Fibroblast of lung (primary cell): Measurements from ENCODE around the gene UBR3. TPM values are rescaled to one million over a fixed set of nuclear protein-coding genes. Genes with fewer than 3 reads are reported as not detected.
A peak's percentile ranks its signal among the peaks of the same experiment; 100 is the strongest.
"Not testable (repeated sequence)": the region's sequence is repeated elsewhere in the genome, so short reads cannot be mapped to it uniquely, and the experiment has no call there.

Experiments used
- DNase-seq, 2 donors: peaks; one replicate each; pipeline versions ENCODE4 v3.0.0 to v3.0.0-alpha.2; 2010; ENCODE audit warnings: low read depth in 2 of 2
- H2AFZ ChIP-seq: 2 replicates; pipeline ENCODE4 v1.5.1; 2012; ENCODE audit warnings: low read length, control low read depth, inconsistent platforms
- H3K27ac ChIP-seq: 2 replicates; pipeline ENCODE4 v1.5.1; 2011; ENCODE audit warnings: low read length, control low read depth; ENCODE audit not compliant: insufficient read depth
- H3K27me3 ChIP-seq: 2 replicates; pipeline ENCODE4 v1.5.1; 2011; ENCODE audit warnings: mild to moderate bottlenecking, low read length; ENCODE audit not compliant: control insufficient read depth, insufficient read depth
- H3K36me3 ChIP-seq: 2 replicates; pipeline ENCODE4 v1.5.1; 2011; ENCODE audit warnings: low read length; ENCODE audit not compliant: control insufficient read depth, insufficient read depth
- H3K4me1 ChIP-seq: 2 replicates; pipeline ENCODE4 v1.5.1; 2011; ENCODE audit warnings: low read length; ENCODE audit not compliant: control insufficient read depth, insufficient read depth; ENCODE audit errors: extremely low read depth
- H3K4me2 ChIP-seq: 2 replicates; pipeline ENCODE4 v1.5.1; 2011; ENCODE audit warnings: low read length, control low read depth; ENCODE audit not compliant: insufficient read depth; ENCODE audit errors: extremely low read depth
- H3K4me3 ChIP-seq, 4 experiments: fragments of 200-600 bp in 1 of 4; sonication (generic) in 1 of 4; replicated peaks in 1 of 4; 2 replicates each; pipeline ENCODE4 v1.5.1; 2011 to 2016; ENCODE audit warnings: low read length in 4 of 4, low read depth in 3 of 4, mild to moderate bottlenecking in 3 of 4, control low read depth in 2 of 4, inconsistent platforms in 1 of 4, mixed read lengths in 1 of 4; ENCODE audit not compliant: insufficient read depth in 1 of 4; ENCODE audit errors: control extremely low read depth in 1 of 4
- H3K79me2 ChIP-seq: 2 replicates; pipeline ENCODE4 v1.5.1; 2012; ENCODE audit warnings: mild to moderate bottlenecking, low read length, inconsistent platforms; ENCODE audit not compliant: control insufficient read depth, insufficient read depth
- H3K9ac ChIP-seq: 2 replicates; pipeline ENCODE4 v1.5.1; 2011; ENCODE audit warnings: mild to moderate bottlenecking, low read length, control low read depth; ENCODE audit not compliant: insufficient read depth
- H3K9me3 ChIP-seq: 2 replicates; pipeline ENCODE4 v1.5.1; 2012; ENCODE audit warnings: low read depth, low read length; ENCODE audit not compliant: control insufficient read depth, insufficient read depth
- H4K20me1 ChIP-seq: 2 replicates; pipeline ENCODE4 v1.5.1; 2011; ENCODE audit warnings: low read length; ENCODE audit not compliant: control insufficient read depth, insufficient read depth; ENCODE audit errors: extremely low read depth
- EZH2 ChIP-seq: IDR thresholded peaks from 2 replicates; pipeline ENCODE4 v1.5.1; 2012; ENCODE audit warnings: low read length, control low read depth, mild to moderate bottlenecking; ENCODE audit errors: missing control alignments
- polyA plus RNA-seq, 2 donors: library from polyadenylated mRNA; depleted of rRNA in 1 of 2; stranded (reverse) in 1 of 2; unstranded in 1 of 2; fragments of >200 nt; gene quantifications; 2 replicates each; pipeline ENCODE4 v1.2.1, GENCODE V29; 2011 to 2012; ENCODE audit warnings: missing spikeins in 1 of 2
- total RNA-seq: library from RNA; depleted of rRNA; stranded (reverse); fragments of >200 nt; gene quantifications from 2 replicates; pipeline ENCODE4 v1.2.1, GENCODE V29; 2014
- TF ChIP-seq, protein P1 (sequence below), 2 donors: IDR thresholded peaks in 1 of 2; conservative IDR thresholded peaks in 1 of 2; 1 replicate in 1 of 2; 2 replicates in 1 of 2; pipeline ENCODE4 v1.5.1; 2011 to 2012; ENCODE audit warnings: low read length in 2 of 2, control low read depth in 1 of 2, inconsistent platforms in 1 of 2, low read depth in 1 of 2, mild to moderate bottlenecking in 1 of 2

Gene UBR3
- total and polyA plus RNA-seq, 2 donors (not counting 1 experiment from before 2014, with no cell fraction given) = 21.7 to 39.5 TPM

DNA sequence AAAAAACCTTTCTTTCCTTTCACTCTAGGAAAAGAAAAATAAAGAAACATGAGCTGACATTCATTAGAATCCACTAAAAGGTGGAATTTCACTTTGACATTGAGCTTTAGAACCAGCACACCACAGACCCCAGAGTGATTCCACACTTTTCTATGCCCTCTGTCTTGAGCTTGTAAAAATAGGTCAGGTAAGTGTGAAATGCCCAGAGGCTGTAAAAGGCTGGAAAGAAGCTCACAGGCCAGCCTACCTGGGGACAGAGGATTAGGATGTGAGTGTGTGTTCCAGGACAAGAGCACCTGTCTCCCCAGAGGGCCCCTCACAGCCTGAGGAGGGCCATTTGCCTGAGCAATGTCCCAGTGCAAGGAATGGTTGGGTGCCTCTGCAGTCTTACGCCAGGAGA is 294.4 kb downstream of the UBR3 start:
- H4K20me1 ChIP-seq = no peaks in the 10 kb centered on the region
- peaks cover 6% of the 10 kb centered on the region for H3K4me1 ChIP-seq
- H3K9ac ChIP-seq = no peak overlapping the region
- H3K9me3 ChIP-seq = no peaks in the 10 kb centered on the region
- no peaks in the 10 kb centered on the region for H3K36me3 ChIP-seq
- no peak overlapping the region for H3K4me2 ChIP-seq
- TF ChIP-seq, protein P1, sequence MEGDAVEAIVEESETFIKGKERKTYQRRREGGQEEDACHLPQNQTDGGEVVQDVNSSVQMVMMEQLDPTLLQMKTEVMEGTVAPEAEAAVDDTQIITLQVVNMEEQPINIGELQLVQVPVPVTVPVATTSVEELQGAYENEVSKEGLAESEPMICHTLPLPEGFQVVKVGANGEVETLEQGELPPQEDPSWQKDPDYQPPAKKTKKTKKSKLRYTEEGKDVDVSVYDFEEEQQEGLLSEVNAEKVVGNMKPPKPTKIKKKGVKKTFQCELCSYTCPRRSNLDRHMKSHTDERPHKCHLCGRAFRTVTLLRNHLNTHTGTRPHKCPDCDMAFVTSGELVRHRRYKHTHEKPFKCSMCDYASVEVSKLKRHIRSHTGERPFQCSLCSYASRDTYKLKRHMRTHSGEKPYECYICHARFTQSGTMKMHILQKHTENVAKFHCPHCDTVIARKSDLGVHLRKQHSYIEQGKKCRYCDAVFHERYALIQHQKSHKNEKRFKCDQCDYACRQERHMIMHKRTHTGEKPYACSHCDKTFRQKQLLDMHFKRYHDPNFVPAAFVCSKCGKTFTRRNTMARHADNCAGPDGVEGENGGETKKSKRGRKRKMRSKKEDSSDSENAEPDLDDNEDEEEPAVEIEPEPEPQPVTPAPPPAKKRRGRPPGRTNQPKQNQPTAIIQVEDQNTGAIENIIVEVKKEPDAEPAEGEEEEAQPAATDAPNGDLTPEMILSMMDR (conservative IDR thresholded peaks at IDR 0.05 in 1 of 2, IDR thresholded peaks at IDR 0.05 in 1 of 2; ENCODE audit: low read depth in 1 of 2, low read length in 2 of 2) = no peak
- no peak for TF ChIP-seq EZH2
- H3K27ac ChIP-seq = no peak overlapping the region
- DNase-seq = peak in 1 of 2 donors; percentile 44
- no peaks in the 10 kb centered on the region for H3K79me2 ChIP-seq
- no peak overlapping the region for H3K4me3 ChIP-seq
- no peaks in the 10 kb centered on the region for H3K27me3 ChIP-seq
- no peak overlapping the region for H2AFZ ChIP-seq

DNA sequence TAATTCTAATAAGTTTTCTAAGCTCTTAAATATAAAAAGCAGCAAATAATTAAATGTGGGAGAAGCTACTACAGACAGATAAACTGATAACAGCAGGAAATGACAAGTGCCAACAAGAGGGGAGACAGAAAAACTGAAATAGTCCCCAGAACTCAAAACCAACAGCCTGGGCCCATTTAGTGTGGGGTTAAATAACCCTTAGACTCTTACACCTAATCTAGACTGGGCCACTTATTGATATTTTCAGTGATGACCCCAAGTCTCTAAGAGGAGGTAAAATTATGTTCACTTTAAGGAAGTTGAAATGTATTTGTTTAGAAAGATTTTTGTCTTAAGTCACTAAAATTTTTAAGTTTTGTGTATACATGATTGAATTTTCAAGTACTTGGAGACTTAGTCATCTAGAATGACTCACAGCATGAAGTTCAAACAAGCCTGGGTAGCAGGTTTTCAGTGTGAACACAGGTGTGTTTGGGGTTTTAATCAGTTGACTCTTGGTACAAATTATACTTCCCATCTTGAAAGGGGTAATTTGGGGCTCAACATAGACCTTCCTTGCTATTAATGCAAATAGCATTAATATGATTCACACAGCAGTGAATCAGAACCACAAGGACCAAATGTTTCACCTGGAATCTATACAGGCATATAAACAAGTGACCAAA is 295.8 kb downstream of the UBR3 start:
- Histone ChIP-seq H3K4me3 (no peak overlapping the region), H3K4me1 (peaks cover 6% of the 10 kb centered on the region), H3K27ac (no peak overlapping the region), H3K9ac (no peak overlapping the region), H3K9me3 (no peaks in the 10 kb centered on the region), H4K20me1 (no peaks in the 10 kb centered on the region), H3K27me3 (no peaks in the 10 kb centered on the region), H3K36me3 (no peaks in the 10 kb centered on the region), H3K4me2 (no peak overlapping the region), H2AFZ (no peak overlapping the region), H3K79me2 (no peaks in the 10 kb centered on the region)
- peak; percentile 44 to 76 for DNase-seq
- TF ChIP-seq, protein P1 (conservative IDR thresholded peaks at IDR 0.05 in 1 of 2, IDR thresholded peaks at IDR 0.05 in 1 of 2; ENCODE audit: low read depth in 1 of 2, low read length in 2 of 2) = no peak
- TF ChIP-seq EZH2 = no peak

DNA sequence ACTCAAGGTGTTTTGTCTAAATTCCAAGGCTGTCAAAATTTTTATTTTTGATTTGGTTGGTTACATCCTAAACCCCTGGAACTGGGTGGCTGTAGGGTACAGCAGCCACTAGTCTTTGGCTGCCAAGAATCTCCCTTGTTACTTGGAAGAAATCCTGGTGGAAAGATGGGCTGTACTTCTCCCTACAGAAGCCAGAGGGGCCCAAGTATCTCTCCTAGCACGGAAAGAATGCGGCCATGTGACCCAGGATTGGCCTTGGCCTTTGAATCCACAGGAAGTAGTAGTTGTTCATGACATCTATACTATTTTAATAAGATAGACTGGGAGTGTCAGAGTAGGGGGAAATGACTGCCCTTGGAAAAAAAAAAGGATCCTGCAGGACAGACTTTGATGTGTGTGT is 296.3 kb downstream of the UBR3 start:
- H3K9me3 ChIP-seq = no peaks in the 10 kb centered on the region
- H3K36me3 ChIP-seq = no peaks in the 10 kb centered on the region
- H3K4me1 ChIP-seq = peaks cover 6% of the 10 kb centered on the region
- no peak overlapping the region for H3K4me2 ChIP-seq
- H3K4me3 ChIP-seq = no peak overlapping the region
- no peak overlapping the region for H3K9ac ChIP-seq
- DNase-seq = peak; percentile 5 to 53
- H2AFZ ChIP-seq = no peak overlapping the region
- H3K27ac ChIP-seq = no peak overlapping the region
- no peaks in the 10 kb centered on the region for H4K20me1 ChIP-seq
- H3K27me3 ChIP-seq = no peaks in the 10 kb centered on the region
- H3K79me2 ChIP-seq = no peaks in the 10 kb centered on the region
- TF ChIP-seq, protein P1 (conservative IDR thresholded peaks at IDR 0.05 in 1 of 2, IDR thresholded peaks at IDR 0.05 in 1 of 2; ENCODE audit: low read depth in 1 of 2, low read length in 2 of 2) = no peak
- TF ChIP-seq EZH2 = no peak

DNA sequence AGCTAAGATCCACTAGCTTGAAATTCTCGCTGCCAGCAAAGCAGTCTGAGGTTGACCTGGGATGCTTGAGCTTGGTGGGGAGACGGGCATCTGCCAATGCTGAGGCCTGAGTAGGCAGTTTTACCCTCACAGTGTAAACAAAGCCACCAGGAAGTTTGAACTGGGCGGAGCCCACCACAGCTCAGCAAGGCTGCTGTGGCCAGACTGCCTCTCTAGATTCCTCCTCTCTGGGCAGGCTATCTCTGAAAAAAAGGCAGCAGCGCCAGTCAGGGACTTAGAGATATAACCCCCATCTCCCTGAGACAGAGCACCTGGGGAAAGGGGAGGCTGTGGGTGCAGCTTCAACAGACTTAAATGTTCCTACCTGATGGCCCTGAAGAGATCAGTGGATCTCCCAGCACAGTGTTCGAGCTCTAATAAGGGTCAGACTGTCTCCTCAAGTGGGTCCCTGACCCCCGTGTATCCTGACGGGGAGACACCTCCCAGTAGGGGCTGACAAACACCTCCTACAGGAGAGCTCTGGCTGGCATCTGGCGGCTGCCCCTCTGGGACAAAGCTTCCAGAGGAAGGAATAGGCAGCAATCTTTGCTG is 299.0 kb downstream of the UBR3 start:
- H4K20me1 ChIP-seq, H3K4me1 ChIP-seq, H3K4me2 ChIP-seq, H3K4me3 ChIP-seq, H3K36me3 ChIP-seq, H3K27me3 ChIP-seq, H2AFZ ChIP-seq, H3K79me2 ChIP-seq, H3K9ac ChIP-seq, H3K9me3 ChIP-seq, DNase-seq, H3K27ac ChIP-seq: not testable (repeated sequence)
